GM12878 (cell line): ENCODE data around the gene TMEM132C. TPM values are rescaled to one million over a fixed set of nuclear protein-coding genes. Genes with fewer than 3 reads are reported as not detected.

Experiments
- ATAC-seq: fragments of 200-7000 bp; cut with Tn5 transposase; 3 replicates; pipeline ENCODE4 v1.9.1; 2020; ENCODE audit warnings: mild to moderate bottlenecking, moderate library complexity
- BruUV-seq: library from RNA; stranded (reverse); fragments of 400-500 nt; replicated peaks from 2 replicates; lab custom pipeline; 2021; lab: Mats Ljungman, UMichigan
- CTCF ChIA-PET: fragments of 300-600 bp; sonication (Branson Sonifier 250); formaldehyde crosslinking; extraction: SDS; loops from one replicate; lab custom pipeline; 2021; ENCODE audit warnings: inconsistent platforms; lab: Yijun Ruan, JAX
- POLR2A ChIA-PET: fragments of 350-600 bp; formaldehyde crosslinking; extraction: SDS; loops from one replicate; lab custom pipeline; 2021; ENCODE audit warnings: inconsistent platforms; lab: Charles Lee
- RAD21 ChIA-PET: fragments of 300-600 bp; sonication (Branson Sonifier 250); formaldehyde crosslinking; loops from one replicate; lab custom pipeline; 2023; ENCODE audit warnings: antibody characterized with exemption; ENCODE audit not compliant: unreplicated experiment; lab: Charles Lee
- SMC1A ChIA-PET: fragments of 300-600 bp; sonication (Branson Sonifier 250); formaldehyde crosslinking; loops from one replicate; lab custom pipeline; 2023; ENCODE audit not compliant: unreplicated experiment, uncharacterized antibody; lab: Charles Lee
- DNase-seq: peaks from one replicate; pipeline ENCODE4 v3.0.0-alpha.2; 2011; ENCODE audit warnings: low read depth, low spot score
- FAIRE-seq: peaks from 3 replicates; lab custom pipeline; 2011; peaks lifted over from hg19 to GRCh38; lab: Jason Lieb, UNC
- H2AFZ ChIP-seq: 2 replicates; pipeline ENCODE4 v1.6.0; 2011; ENCODE audit warnings: low read depth, low read length, control low read depth; ENCODE audit not compliant: control insufficient read depth
- H3K27ac ChIP-seq: 2 replicates; pipeline ENCODE4 v1.5.1; 2011; ENCODE audit warnings: control low read depth; ENCODE audit not compliant: control insufficient read depth, insufficient read depth
- H3K27me3 ChIP-seq, 2 experiments: replicated peaks in 1 of 2; 2 replicates each; pipeline versions ENCODE4 v1.6.0 to v1.6.1; 2011; ENCODE audit warnings: low read length in 1 of 2; ENCODE audit not compliant: control insufficient read depth in 2 of 2, insufficient read depth in 2 of 2
- H3K36me3 ChIP-seq, 2 experiments: 2 replicates each; pipeline ENCODE4 v1.5.1; 2011; ENCODE audit warnings: low read length in 1 of 2; ENCODE audit not compliant: control insufficient read depth in 2 of 2, insufficient read depth in 2 of 2
- H3K4me1 ChIP-seq: 2 replicates; pipeline ENCODE4 v1.6.1; 2011; ENCODE audit warnings: mild to moderate bottlenecking, low read length, moderate library complexity, mixed read lengths; ENCODE audit not compliant: control insufficient read depth, insufficient read depth
- H3K4me2 ChIP-seq: 2 replicates; pipeline ENCODE4 v1.6.0; 2011; ENCODE audit warnings: control low read depth; ENCODE audit not compliant: control insufficient read depth, insufficient read depth
- H3K4me3 ChIP-seq: fragments of 200-600 bp; sonication (generic); 2 replicates; pipeline ENCODE4 v1.5.1; 2016
- H3K79me2 ChIP-seq: 2 replicates; pipeline ENCODE4 v1.6.0; 2011; ENCODE audit warnings: low read length; ENCODE audit not compliant: control insufficient read depth, insufficient read depth
- H3K9ac ChIP-seq: 2 replicates; pipeline ENCODE4 v1.8.0; 2011; ENCODE audit warnings: low read length, control low read depth, mixed read lengths; ENCODE audit not compliant: control insufficient read depth, insufficient read depth
- H3K9me3 ChIP-seq: replicated peaks from 3 replicates; pipeline ENCODE4 v1.5.1; 2011; ENCODE audit warnings: mild to moderate bottlenecking, low read length; ENCODE audit not compliant: control insufficient read depth, insufficient read depth
- H4K20me1 ChIP-seq: 2 replicates; pipeline ENCODE4 v1.6.0; 2011; ENCODE audit not compliant: control insufficient read depth, insufficient read depth
- CBX5 ChIP-seq: sonication (generic); IDR thresholded peaks from 2 replicates; pipeline ENCODE4 v1.6.1; 2016; ENCODE audit warnings: low read depth, moderate library complexity, mild to moderate bottlenecking, inconsistent platforms
- HDAC6 ChIP-seq: fragments of 200-600 bp; sonication (generic); IDR thresholded peaks from one replicate; pipeline ENCODE4 v1.8.0; 2017; ENCODE audit warnings: antibody characterized with exemption; ENCODE audit not compliant: unreplicated experiment
- KDM1A ChIP-seq: fragments of 200-600 bp; sonication (generic); IDR thresholded peaks from 2 replicates; pipeline ENCODE4 v1.6.1; 2016; ENCODE audit warnings: borderline replicate concordance
- MEF2B ChIP-seq: fragments of 450-650 bp; IDR thresholded peaks from 2 replicates; pipeline ENCODE4 v1.6.1; 2018; ENCODE audit warnings: mild to moderate bottlenecking, moderate library complexity; ENCODE audit not compliant: partially characterized antibody, poor library complexity, severe bottlenecking
- MTA3 ChIP-seq: IDR thresholded peaks from 2 replicates; pipeline ENCODE4 v1.6.1; 2012; ENCODE audit warnings: low read length, inconsistent platforms, borderline replicate concordance
- RAD51 ChIP-seq: fragments of 450-650 bp; IDR thresholded peaks from 2 replicates; pipeline ENCODE4 v1.6.1; 2016; ENCODE audit warnings: moderate library complexity, mild to moderate bottlenecking, inconsistent platforms
- RCOR1 ChIP-seq: conservative IDR thresholded peaks from 2 replicates; pipeline ENCODE4 v1.6.1; 2012; ENCODE audit warnings: low read depth, low read length, improper control_type of control experiment
- RFX5 ChIP-seq: IDR thresholded peaks from 2 replicates; pipeline ENCODE4 v1.6.1; 2011; ENCODE audit warnings: low read depth, low read length, improper control_type of control experiment
- ZBED1 ChIP-seq: IDR thresholded peaks from 2 replicates; pipeline ENCODE4 v1.6.1; 2016; ENCODE audit warnings: borderline replicate concordance
- WGBS: methylation state at CpG from one replicate; pipeline ENCODE4 v1.1.6; 2016; ENCODE audit warnings: low lambda C conversion rate; ENCODE audit not compliant: insufficient replicate concordance, insufficient coverage; ENCODE audit errors: missing lambda C conversion rate; 5-methylcytosine and 5-hydroxymethylcytosine counted together
- in situ Hi-C: fragments of 300-500 bp; cut with MboI; formaldehyde crosslinking; loops from 9 replicates; pipeline ENCODE4 v1.14.3; 2018; ENCODE audit warnings: mixed read lengths
- intact Hi-C: fragments of 100-400 bp; cut with micrococcal nuclease; formaldehyde crosslinking; loops from one replicate; pipeline ENCODE4 v1.14.2; 2022; ENCODE audit not compliant: unreplicated experiment
- polyA plus RNA-seq, 11 experiments: library from polyadenylated mRNA; depleted of rRNA in 4 of 11; unstranded in 6 of 11; stranded (reverse) in 5 of 11; fragments of >200 nt; fragmentation: Nextera tagmentation in 4 of 11; fragmentation: Illumina TruSeq in 1 of 11; extraction: Ambion mirVana in 4 of 11; extraction: Trizol in 1 of 11; gene quantifications; 1 replicate in 1 of 11; 2 replicates in 10 of 11; pipeline versions ENCODE4 v1.2.1 to v1.2.3, GENCODE V29; 2011 to 2016; ENCODE audit warnings: inconsistent platforms in 2 of 11, missing spikeins in 2 of 11, low read depth in 1 of 11
- total RNA-seq, 4 experiments: library from RNA; depleted of rRNA in 3 of 4; stranded (reverse); fragments of >200 nt in 3 of 4; fragmentation: Illumina TruSeq in 1 of 4; extraction: Trizol in 1 of 4; gene quantifications; 2 replicates each; pipeline versions ENCODE4 v1.2.1 to v1.2.3, GENCODE V29; 2013 to 2021
- TF ChIP-seq, protein P1 (sequence below): IDR thresholded peaks from 2 replicates; pipeline ENCODE4 v1.6.1; 2011; ENCODE audit warnings: borderline replicate concordance, low read depth, mild to moderate bottlenecking, moderate library complexity, mixed read lengths, low read length; ENCODE audit not compliant: insufficient read depth; ENCODE audit errors: extremely low read length
- TF ChIP-seq, protein P2 (sequence below): fragments of 450-650 bp; IDR thresholded peaks from 2 replicates; pipeline ENCODE4 v1.6.1; 2017; ENCODE audit warnings: low read depth, mild to moderate bottlenecking, moderate library complexity

TMEM132C gene
- total and polyA plus RNA-seq, 10 of the 15 experiments (the other 5 are each of a cell fraction or from before 2014, with no cell fraction given) = not detected

DNA sequence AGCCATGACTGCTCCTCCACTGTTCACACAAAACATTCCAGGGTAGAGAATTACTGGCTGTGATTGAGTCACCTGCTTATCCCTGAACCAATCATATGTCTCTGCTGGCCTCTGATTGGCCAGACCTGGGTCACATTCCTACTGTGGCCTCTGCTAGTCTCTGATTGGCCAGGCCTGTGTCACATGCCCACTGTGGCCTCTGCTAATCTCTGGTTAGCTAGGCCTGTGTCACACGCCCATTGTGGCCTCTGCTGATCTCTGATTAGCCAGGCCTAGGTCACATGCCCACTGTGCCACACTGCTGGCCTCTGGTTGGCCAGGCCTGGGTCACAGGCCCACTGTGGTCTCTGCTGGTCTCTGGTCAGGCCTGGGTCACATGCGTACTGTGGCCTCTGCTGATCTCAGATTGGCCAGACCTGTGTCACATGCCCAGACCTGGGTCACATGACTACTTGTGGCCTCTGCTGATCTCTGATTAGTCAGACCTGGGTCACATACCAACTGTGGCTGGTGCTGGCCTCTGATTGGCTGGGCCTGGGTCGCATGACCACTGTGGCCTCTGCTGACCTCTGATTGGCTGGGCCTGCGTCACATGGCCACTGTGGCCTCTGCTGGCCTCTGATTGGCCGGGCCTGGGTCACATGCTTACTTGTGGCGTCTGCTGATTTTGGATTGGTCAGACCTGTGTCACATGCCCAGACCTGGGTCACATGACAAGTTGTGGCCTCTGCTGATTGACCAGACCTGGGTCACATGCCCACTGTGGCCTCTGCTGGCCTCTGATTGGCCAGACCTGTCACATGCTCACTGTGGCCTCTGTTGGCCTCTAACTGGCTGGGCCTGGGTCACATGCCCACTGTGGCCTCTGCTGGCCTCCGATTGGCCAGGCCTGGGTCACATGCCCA, 305.2 kb downstream of the TMEM132C start:
- no peak overlapping the region for H3K4me3 ChIP-seq
- peaks cover 4% of the 10 kb centered on the region for H3K4me1 ChIP-seq
- no peak for FAIRE-seq
- no peaks in the 10 kb centered on the region for H3K79me2 ChIP-seq
- H3K9ac ChIP-seq = no peak overlapping the region
- H3K9me3 ChIP-seq = peaks cover 7% of the 10 kb centered on the region; the same call in 2 of the 3 replicates
- ChIA-PET CTCF (no interaction called here), POLR2A (no interaction called here)
- DNase-seq = no peak
- H2AFZ ChIP-seq = no peak overlapping the region
- H3K27me3 ChIP-seq = no peaks in the 10 kb centered on the region
- TF ChIP-seq, protein P1, sequence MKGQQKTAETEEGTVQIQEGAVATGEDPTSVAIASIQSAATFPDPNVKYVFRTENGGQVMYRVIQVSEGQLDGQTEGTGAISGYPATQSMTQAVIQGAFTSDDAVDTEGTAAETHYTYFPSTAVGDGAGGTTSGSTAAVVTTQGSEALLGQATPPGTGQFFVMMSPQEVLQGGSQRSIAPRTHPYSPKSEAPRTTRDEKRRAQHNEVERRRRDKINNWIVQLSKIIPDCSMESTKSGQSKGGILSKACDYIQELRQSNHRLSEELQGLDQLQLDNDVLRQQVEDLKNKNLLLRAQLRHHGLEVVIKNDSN = peak; percentile 71
- TF ChIP-seq CBX5 (no peak), ZBED1 (no peak), KDM1A (no peak), HDAC6 (no peak), MEF2B (no peak), RCOR1 (no peak), RAD51 (peak; percentile 28; the same call in 1 of the 2 replicates), RFX5 (no peak), MTA3 (no peak)
- TF ChIP-seq, protein P2, sequence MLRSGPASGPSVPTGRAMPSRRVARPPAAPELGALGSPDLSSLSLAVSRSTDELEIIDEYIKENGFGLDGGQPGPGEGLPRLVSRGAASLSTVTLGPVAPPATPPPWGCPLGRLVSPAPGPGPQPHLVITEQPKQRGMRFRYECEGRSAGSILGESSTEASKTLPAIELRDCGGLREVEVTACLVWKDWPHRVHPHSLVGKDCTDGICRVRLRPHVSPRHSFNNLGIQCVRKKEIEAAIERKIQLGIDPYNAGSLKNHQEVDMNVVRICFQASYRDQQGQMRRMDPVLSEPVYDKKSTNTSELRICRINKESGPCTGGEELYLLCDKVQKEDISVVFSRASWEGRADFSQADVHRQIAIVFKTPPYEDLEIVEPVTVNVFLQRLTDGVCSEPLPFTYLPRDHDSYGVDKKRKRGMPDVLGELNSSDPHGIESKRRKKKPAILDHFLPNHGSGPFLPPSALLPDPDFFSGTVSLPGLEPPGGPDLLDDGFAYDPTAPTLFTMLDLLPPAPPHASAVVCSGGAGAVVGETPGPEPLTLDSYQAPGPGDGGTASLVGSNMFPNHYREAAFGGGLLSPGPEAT = no peak
- TF ChIP-seq, all 136 proteins: peak for 2
- RAD21 ChIA-PET = no interaction called here
- no peak for ATAC-seq
- H3K27ac ChIP-seq = no peak overlapping the region
- BruUV-seq = no TSS peak
- intact Hi-C loops = no loop called here
- H3K36me3 ChIP-seq = no peaks in the 10 kb centered on the region
- 51% methylated on average over 7 of the region's 7 CpGs for WGBS
- in situ Hi-C loops = no loop called here
- H4K20me1 ChIP-seq = no peaks in the 10 kb centered on the region
- SMC1A ChIA-PET = no interaction called here
- no peak overlapping the region for H3K4me2 ChIP-seq
